Endothelial cell of umbilical vein (primary cell): ENCODE measurements around the gene ZMIZ2.

ENCODE experiments used
- CTCF ChIP-seq, 2 donors: IDR thresholded peaks; 1 replicate in 1 of 2; 2 replicates in 1 of 2; pipeline ENCODE4 v1.5.1; 2011; ENCODE audit warnings: low read length in 2 of 2, mild to moderate bottlenecking in 2 of 2, moderate library complexity in 2 of 2, control low read depth in 1 of 2, inconsistent platforms in 1 of 2, low read depth in 1 of 2; ENCODE audit not compliant: insufficient read depth in 1 of 2; ENCODE audit errors: extremely low read depth in 1 of 2
- EZH2 ChIP-seq: IDR thresholded peaks from 2 replicates; pipeline ENCODE4 v1.6.1; 2012; ENCODE audit warnings: borderline replicate concordance, low read depth, mild to moderate bottlenecking, moderate library complexity, low read length, inconsistent platforms; ENCODE audit not compliant: severe bottlenecking
- GATA2 ChIP-seq: IDR thresholded peaks from 2 replicates; pipeline ENCODE4 v1.7.0; 2011; ENCODE audit warnings: low read depth, mild to moderate bottlenecking, moderate library complexity, mixed read lengths, low read length; ENCODE audit not compliant: insufficient read length, insufficient read depth
- POLR2A ChIP-seq: IDR thresholded peaks from 2 replicates; pipeline ENCODE4 v1.6.1; 2012; ENCODE audit warnings: low read depth, mild to moderate bottlenecking, control low read depth, low read length
- POLR2AphosphoS5 ChIP-seq: IDR thresholded peaks from 2 replicates; pipeline ENCODE4 v1.6.1; 2012; ENCODE audit warnings: low read depth, mild to moderate bottlenecking, control low read depth, low read length, moderate library complexity; ENCODE audit not compliant: insufficient read depth

GRCh38 chr7:44764665-44765578 lies 16.3 kb downstream of the ZMIZ2 start:
- TF ChIP-seq POLR2AphosphoS5 (no peak), CTCF (IDR thresholded peaks at IDR 0.05; ENCODE audit: extremely low read depth in 1 of 2, insufficient read depth in 1 of 2, low read depth in 1 of 2, low read length in 2 of 2) (no peak), EZH2 (no peak), POLR2A (no peak), GATA2 (no peak)
